H9 (cell line): ENCODE measurements around the gene EXPH5. TPM values are rescaled to one million over a fixed set of nuclear protein-coding genes. Genes with fewer than 3 reads are reported as not detected.

Experiments used
- DNase-seq: peaks from one replicate; pipeline ENCODE4 v3.0.0-alpha.2; 2017
- H2AFZ ChIP-seq: one replicate; pipeline ENCODE4 v1.6.1; 2013; ENCODE audit warnings: mild to moderate bottlenecking, low read length, control low read depth, moderate library complexity
- H2AK5ac ChIP-seq: 2 replicates; pipeline ENCODE4 v1.6.1; 2013; ENCODE audit warnings: low read length, control low read depth, mixed read lengths; ENCODE audit not compliant: insufficient read length
- H2BK120ac ChIP-seq: one replicate; pipeline ENCODE4 v1.6.1; 2013; ENCODE audit warnings: low read depth, mild to moderate bottlenecking, low read length, control low read depth, inconsistent platforms; ENCODE audit not compliant: poor library complexity, severe bottlenecking
- H2BK12ac ChIP-seq: 2 replicates; pipeline ENCODE4 v1.6.1; 2013; ENCODE audit warnings: low read length, control low read depth, mixed read lengths, low read depth; ENCODE audit not compliant: insufficient read length
- H2BK15ac ChIP-seq: 2 replicates; pipeline ENCODE4 v1.6.1; 2013; ENCODE audit warnings: low read depth, low read length, control low read depth
- H2BK20ac ChIP-seq: one replicate; pipeline ENCODE4 v1.6.1; 2013; ENCODE audit warnings: low read depth, mild to moderate bottlenecking, low read length, control low read depth, inconsistent platforms; ENCODE audit not compliant: poor library complexity, severe bottlenecking
- H2BK5ac ChIP-seq: 2 replicates; pipeline ENCODE4 v1.6.1; 2013; ENCODE audit warnings: low read length, control low read depth, mixed read lengths; ENCODE audit not compliant: insufficient read length
- H3K14ac ChIP-seq: 2 replicates; pipeline ENCODE4 v1.6.1; 2013; ENCODE audit warnings: low read length, control low read depth; ENCODE audit not compliant: insufficient read depth
- H3K18ac ChIP-seq: 2 replicates; pipeline ENCODE4 v1.6.1; 2013; ENCODE audit warnings: low read depth, mild to moderate bottlenecking, mixed read lengths, low read length, control low read depth; ENCODE audit not compliant: insufficient read length
- H3K23ac ChIP-seq: 2 replicates; pipeline ENCODE4 v1.6.1; 2013; ENCODE audit warnings: low read length, control low read depth, mixed read lengths, low read depth; ENCODE audit not compliant: insufficient read length
- H3K23me2 ChIP-seq: 2 replicates; pipeline ENCODE4 v1.6.1; 2013; ENCODE audit warnings: low read depth, mild to moderate bottlenecking, mixed read lengths, low read length, control low read depth; ENCODE audit not compliant: insufficient read length, poor library complexity, severe bottlenecking
- H3K27ac ChIP-seq: 2 replicates; pipeline ENCODE4 v1.5.1; 2013; ENCODE audit warnings: low read length, control low read depth, mixed read lengths, low read depth; ENCODE audit not compliant: insufficient read length
- H3K27me3 ChIP-seq: 2 replicates; pipeline ENCODE4 v1.6.1; 2013; ENCODE audit warnings: low read length, control low read depth, inconsistent platforms; ENCODE audit not compliant: insufficient read depth
- H3K4ac ChIP-seq: 2 replicates; pipeline ENCODE4 v1.6.1; 2013; ENCODE audit warnings: low read depth, mild to moderate bottlenecking, control low read depth, inconsistent platforms, low read length, moderate library complexity
- H3K4me1 ChIP-seq: 2 replicates; pipeline ENCODE4 v1.6.1; 2013; ENCODE audit warnings: low read length, control low read depth, inconsistent platforms; ENCODE audit not compliant: insufficient read depth
- H3K4me2 ChIP-seq: 2 replicates; pipeline ENCODE4 v1.6.1; 2013; ENCODE audit warnings: low read length, control low read depth, mixed read lengths; ENCODE audit not compliant: insufficient read length, insufficient read depth
- H3K56ac ChIP-seq: 2 replicates; pipeline ENCODE4 v1.6.1; 2013; ENCODE audit warnings: low read depth, mild to moderate bottlenecking, mixed read lengths, low read length, control low read depth; ENCODE audit not compliant: insufficient read length
- H3K79me1 ChIP-seq: 2 replicates; pipeline ENCODE4 v1.6.1; 2013; ENCODE audit warnings: low read depth, mild to moderate bottlenecking, moderate library complexity, low read length, control low read depth, inconsistent platforms; ENCODE audit not compliant: insufficient read depth, poor library complexity, severe bottlenecking
- H3K79me2 ChIP-seq: 2 replicates; pipeline ENCODE4 v1.6.1; 2013; ENCODE audit warnings: low read length, control low read depth, inconsistent platforms; ENCODE audit not compliant: insufficient read depth
- H3K9ac ChIP-seq: 2 replicates; pipeline ENCODE4 v1.6.1; 2013; ENCODE audit warnings: low read length, control low read depth, mixed read lengths; ENCODE audit not compliant: insufficient read length; ENCODE audit errors: extremely low read depth
- H3K9me3 ChIP-seq: one replicate; pipeline ENCODE4 v1.6.1; 2013; ENCODE audit warnings: low read depth, low read length, inconsistent platforms; ENCODE audit not compliant: control insufficient read depth
- H3T11ph ChIP-seq: one replicate; pipeline ENCODE4 v1.6.1; 2013; ENCODE audit warnings: mild to moderate bottlenecking, low read length, control low read depth, inconsistent platforms
- H4K20me1 ChIP-seq: one replicate; pipeline ENCODE4 v1.6.1; 2013; ENCODE audit not compliant: control insufficient read depth, insufficient read length, insufficient read depth
- H4K5ac ChIP-seq: 2 replicates; pipeline ENCODE4 v1.6.1; 2013; ENCODE audit warnings: low read depth, mild to moderate bottlenecking, mixed read lengths, low read length, control low read depth; ENCODE audit not compliant: insufficient read length
- H4K8ac ChIP-seq: replicated peaks from 2 replicates; pipeline ENCODE4 v1.6.1; 2013; ENCODE audit warnings: low read length, control low read depth, mixed read lengths, low read depth; ENCODE audit not compliant: insufficient read length
- H4K91ac ChIP-seq: 2 replicates; pipeline ENCODE4 v1.6.1; 2013; ENCODE audit warnings: low read depth, mild to moderate bottlenecking, moderate library complexity, mixed read lengths, low read length, control low read depth; ENCODE audit not compliant: insufficient read length
- H3K27ac Mint-ChIP-seq, 3 experiments: 2 replicates in 2 of 3; 3 replicates in 1 of 3; pipeline ENCODE4 v1.8.0; 2020 to 2021; ENCODE audit warnings: mixed read lengths in 3 of 3, mild to moderate bottlenecking in 1 of 3, moderate library complexity in 1 of 3
- H3K27me3 Mint-ChIP-seq: 2 replicates; pipeline ENCODE4 v1.8.0; 2021; ENCODE audit warnings: low read depth, mild to moderate bottlenecking, moderate library complexity, mixed read lengths
- H3K36me3 Mint-ChIP-seq, 3 experiments: 2 replicates in 2 of 3; 3 replicates in 1 of 3; pipeline ENCODE4 v1.8.0; 2020 to 2021; ENCODE audit warnings: low read depth in 3 of 3, mixed read lengths in 3 of 3; ENCODE audit not compliant: insufficient read depth in 1 of 3
- H3K4me1 Mint-ChIP-seq, 2 experiments: 2 replicates each; pipeline ENCODE4 v1.8.0; 2020; ENCODE audit warnings: mixed read lengths in 2 of 2
- H3K4me3 Mint-ChIP-seq, 2 experiments: 2 replicates in 1 of 2; 3 replicates in 1 of 2; pipeline ENCODE4 v1.8.0; 2020 to 2021; ENCODE audit warnings: mild to moderate bottlenecking in 2 of 2, mixed read lengths in 2 of 2, moderate library complexity in 1 of 2
- H3K9me3 Mint-ChIP-seq, 2 experiments: 2 replicates in 1 of 2; 3 replicates in 1 of 2; pipeline ENCODE4 v1.8.0; 2020; ENCODE audit warnings: mild to moderate bottlenecking in 2 of 2, mixed read lengths in 2 of 2, moderate library complexity in 1 of 2
- CTCF ChIP-seq: fragments of 200-600 bp; sonication (generic); conservative IDR thresholded peaks from 3 replicates; pipeline ENCODE4 v1.8.0; 2021; ENCODE audit warnings: antibody characterized with exemption, mild to moderate bottlenecking
- WGBS: extraction: QIAGEN DNeasy Blood & Tissue Kit; methylation state at CpG from one replicate; pipeline ENCODE4 v1.1.7; 2013; ENCODE audit warnings: missing lambda C conversion rate, low lambda C conversion rate, mixed read lengths; ENCODE audit not compliant: insufficient read length; ENCODE audit errors: extremely low coverage; 5-methylcytosine and 5-hydroxymethylcytosine counted together
- total RNA-seq: library from RNA; stranded (reverse); gene quantifications from 2 replicates; pipeline ENCODE4 v1.2.1, GENCODE V29; 2021

Gene EXPH5
- total RNA-seq, 1 experiment from 2014 or later = 3.1 TPM

DNA sequence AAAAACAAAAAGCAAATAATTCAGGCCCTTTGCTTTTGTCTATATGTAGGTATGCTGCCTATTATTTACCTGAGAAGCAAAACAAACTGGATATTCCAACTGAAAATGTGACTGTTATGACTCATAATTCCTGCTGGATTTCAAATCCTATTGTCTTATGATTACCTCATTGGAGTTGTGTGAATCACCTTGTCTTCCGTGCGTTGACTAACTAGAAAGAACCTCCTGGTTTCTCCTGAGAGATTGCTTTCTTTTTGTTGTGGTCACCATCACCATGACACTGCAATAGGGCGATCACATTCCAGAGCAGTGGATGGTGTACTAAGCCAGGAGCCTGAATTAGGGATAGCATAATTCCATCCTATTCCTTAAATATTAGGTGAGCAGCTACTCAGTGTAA lies 23.0 kb upstream of the EXPH5 start:
- no peak overlapping the region for H2BK12ac ChIP-seq
- H2BK20ac ChIP-seq = no peak overlapping the region
- no peaks in the 10 kb centered on the region for H3K23me2 ChIP-seq
- no peaks in the 10 kb centered on the region for H3K79me2 ChIP-seq
- H3K27ac ChIP-seq = no peak overlapping the region
- H3K56ac ChIP-seq = no peak overlapping the region
- H3T11ph ChIP-seq = no peak overlapping the region
- H3K4me3 Mint-ChIP-seq = no peak overlapping the region
- H3K18ac ChIP-seq = no peak overlapping the region
- H3K9me3 ChIP-seq = no peaks in the 10 kb centered on the region
- no peak overlapping the region; the same call in 1 of the 2 replicates for H3K4ac ChIP-seq
- no peak overlapping the region for H2AK5ac ChIP-seq
- no peak overlapping the region for H2AFZ ChIP-seq
- H2BK120ac ChIP-seq = no peak overlapping the region
- no CpG with 5 or more reads among the region's 3 CpGs for WGBS
- no peak overlapping the region for H2BK15ac ChIP-seq
- H3K9ac ChIP-seq = no peak overlapping the region
- no peak overlapping the region for H3K4me2 ChIP-seq
- no peak overlapping the region for H3K14ac ChIP-seq
- H2BK5ac ChIP-seq = no peak overlapping the region
- no peaks in the 10 kb centered on the region for H3K79me1 ChIP-seq
- no peaks in the 10 kb centered on the region for H4K20me1 ChIP-seq
- no peak for TF ChIP-seq CTCF
- H4K8ac ChIP-seq = no peak overlapping the region
- no peak for DNase-seq
- no peaks in the 10 kb centered on the region for H3K4me1 Mint-ChIP-seq
- no peaks in the 10 kb centered on the region for H3K27me3 ChIP-seq
- H3K27me3 Mint-ChIP-seq = no peaks in the 10 kb centered on the region
- no peaks in the 10 kb centered on the region for H3K36me3 Mint-ChIP-seq
- no peaks in the 10 kb centered on the region for H3K4me1 ChIP-seq
- no peak overlapping the region for H3K23ac ChIP-seq
- no peak overlapping the region for H3K27ac Mint-ChIP-seq
- H3K9me3 Mint-ChIP-seq = no peaks in the 10 kb centered on the region
- no peak overlapping the region for H4K91ac ChIP-seq
- no peak overlapping the region for H4K5ac ChIP-seq
